IPS DF 4.7 (cell line): Measurements from ENCODE around the gene INS.
"Not testable (repeated sequence)": the region's sequence is repeated elsewhere in the genome, so short reads cannot be mapped to it uniquely, and the experiment has no call there.

Experiments used
- DNase-seq: peaks from one replicate; pipeline ENCODE4 v3.0.0-alpha.2; 2013; ENCODE audit warnings: low spot score; ENCODE audit errors: extremely low read depth

INS gene

DNA sequence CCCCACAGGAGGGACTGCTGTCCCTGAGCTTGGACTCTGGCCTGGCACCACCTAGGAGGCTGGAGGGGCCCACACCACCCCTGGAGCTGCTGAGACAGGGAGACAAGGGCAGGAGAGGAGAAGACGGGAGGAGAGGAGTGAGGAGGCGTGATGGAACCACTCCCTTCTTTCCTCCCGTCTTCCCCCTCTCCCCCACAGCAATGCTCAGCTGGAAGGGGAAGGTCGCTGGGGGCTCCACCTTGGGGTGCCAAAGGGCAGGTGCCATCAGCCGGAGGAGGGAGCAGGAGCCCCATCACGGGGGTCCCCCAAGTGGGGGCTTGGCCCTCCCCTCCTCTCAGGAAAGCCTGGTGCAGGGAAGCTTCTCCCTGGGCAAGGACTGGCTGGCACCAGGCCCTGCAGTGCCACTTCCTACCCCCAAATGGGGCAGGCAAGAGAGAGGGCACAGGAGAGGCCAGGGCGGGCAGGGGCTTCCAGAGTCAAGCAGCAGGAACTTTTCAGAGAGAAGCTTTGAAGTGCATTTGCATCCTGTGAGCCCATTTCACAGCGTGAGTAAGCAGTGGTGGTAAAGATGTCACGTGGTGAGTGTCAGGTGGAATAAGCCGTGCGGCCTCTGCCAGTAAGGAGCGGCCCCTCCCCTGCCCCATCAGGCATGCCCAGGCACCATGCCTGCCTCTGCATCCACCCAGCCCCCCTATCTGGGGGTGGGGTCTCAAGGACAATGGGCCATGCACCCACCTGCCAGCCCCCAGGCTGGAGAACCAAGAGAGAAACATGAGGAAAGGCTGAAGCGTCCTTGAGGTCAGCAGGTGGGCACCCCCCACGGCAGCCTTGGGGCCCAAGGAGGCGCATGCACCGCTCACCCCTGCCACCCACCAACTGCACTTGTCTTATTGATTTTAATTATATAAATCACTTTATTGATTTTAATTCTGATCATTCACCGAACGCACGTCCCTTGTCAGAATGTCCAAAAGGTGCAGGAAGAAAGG is 26.7 kb downstream of the INS start:
- DNase-seq = no peak

DNA sequence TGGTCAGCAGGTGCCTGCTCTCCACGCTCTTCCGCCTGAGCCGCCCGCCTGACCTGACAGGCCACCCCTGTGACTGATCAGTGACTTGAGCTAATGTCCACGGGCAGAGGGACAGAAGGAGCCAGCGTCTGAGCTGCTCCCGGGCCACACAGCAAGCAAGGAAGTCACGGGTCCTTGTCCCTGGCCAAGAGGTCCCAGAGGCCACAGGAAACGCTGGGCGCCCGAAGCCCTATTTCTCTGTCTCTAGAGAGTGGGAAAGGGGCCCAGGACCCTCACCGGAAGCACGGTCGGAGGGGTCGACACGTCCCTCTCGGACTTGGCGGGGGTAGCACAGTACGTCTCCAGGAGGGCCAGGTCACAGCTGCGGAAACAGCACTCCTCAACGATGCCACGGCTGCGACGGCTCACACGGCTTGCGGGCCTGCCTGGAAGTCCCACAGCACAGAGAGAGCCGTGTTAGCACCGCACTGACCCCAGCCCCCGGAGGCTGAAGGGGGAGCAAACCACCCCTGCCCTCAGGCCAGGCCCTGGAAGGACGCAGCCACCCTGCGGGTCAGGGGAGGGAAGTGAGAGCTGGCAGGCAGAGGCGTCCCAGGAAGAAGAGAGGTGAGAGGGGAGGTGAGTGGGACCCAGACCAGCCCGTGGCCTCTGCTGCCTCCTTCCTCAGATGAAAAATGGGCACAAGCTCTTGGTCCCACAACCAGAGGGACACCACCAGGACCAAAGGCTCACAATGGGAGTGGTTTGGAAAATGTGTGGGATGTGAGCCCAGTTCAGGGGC is 27.6 kb downstream of the INS start:
- DNase-seq = no peak

DNA sequence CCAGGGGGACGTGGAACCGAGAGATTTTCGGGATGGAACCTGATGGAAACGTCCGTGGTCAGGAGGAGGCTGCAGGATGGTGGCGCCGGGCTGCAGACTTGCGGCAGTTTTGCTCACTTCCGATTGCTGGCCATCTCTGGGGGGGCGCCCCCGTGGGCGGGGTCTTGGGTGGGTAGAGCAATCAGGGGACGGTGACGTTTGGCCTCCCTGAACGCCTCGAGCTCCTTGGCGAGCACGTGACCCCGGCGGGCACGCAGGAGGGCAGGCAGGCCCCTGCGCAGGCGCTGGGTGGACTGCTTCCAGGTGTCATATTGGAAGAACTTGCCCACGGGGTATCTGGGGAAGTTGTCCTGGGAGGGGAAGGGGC is 28.2 kb downstream of the INS start:
- DNase-seq = no peak

DNA sequence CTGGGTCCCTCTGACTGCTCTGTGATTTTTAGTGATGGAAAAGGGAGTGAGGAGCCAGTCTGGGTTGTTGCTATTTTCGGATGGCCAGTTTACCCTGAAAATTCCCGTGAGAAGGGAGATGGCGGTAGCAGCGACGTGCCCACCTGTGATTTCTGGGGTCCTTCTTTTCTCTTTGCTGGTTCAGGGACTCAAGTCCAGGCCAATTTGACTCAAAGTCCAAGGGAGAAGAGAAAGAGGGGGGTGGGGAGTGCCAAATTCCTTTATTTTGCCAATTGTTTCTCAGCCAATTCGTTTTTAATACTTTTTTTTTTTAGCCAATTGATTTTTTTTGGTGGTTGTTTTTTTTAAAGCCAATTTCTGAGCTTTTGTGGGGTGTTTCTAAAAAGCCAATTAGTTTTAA is 28.8 kb downstream of the INS start:
- DNase-seq = no peak

DNA sequence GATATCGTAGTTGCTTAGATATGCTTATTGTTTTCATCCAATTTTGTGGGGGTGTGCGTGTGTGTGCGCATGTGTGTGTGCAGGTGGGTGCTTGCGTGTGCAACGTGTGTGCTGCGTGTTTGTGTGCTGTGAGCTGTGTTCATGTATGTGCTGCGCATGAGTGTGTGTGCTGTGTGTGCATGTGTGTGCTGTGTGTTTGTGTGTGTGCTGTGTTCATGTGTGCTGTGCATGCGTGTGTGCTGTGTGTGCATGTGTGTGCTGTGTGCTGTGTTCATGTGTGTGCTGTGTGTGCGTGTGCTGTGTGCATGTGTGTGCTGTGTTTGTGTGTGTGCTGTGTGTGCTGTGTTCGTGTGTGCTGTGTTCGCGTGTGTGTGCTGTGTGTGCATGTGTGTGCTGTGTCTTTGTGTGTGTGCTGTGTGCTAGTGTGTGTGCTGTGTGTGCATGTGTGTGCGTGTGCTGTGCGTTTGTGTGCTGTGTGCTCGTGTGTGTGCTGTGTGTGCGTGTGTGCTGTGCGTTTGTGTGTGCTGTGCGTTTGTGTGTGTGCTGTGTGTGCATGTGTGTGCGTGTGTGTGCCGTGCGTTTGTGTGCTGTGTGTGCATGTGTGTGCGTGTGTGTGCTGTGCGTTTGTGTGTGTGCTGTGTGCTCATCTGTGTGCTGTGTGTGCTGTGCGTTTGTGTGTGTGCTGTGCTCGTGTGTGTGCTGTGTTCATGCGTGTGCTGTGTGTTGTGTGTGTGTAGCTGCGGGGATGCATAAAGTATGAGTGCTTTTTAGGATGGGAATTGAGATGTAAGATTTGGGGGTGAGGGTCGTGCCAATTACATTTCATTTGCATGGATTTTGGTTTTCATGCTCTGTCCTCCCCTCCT is 29.4 kb downstream of the INS start:
- no peak for DNase-seq

DNA sequence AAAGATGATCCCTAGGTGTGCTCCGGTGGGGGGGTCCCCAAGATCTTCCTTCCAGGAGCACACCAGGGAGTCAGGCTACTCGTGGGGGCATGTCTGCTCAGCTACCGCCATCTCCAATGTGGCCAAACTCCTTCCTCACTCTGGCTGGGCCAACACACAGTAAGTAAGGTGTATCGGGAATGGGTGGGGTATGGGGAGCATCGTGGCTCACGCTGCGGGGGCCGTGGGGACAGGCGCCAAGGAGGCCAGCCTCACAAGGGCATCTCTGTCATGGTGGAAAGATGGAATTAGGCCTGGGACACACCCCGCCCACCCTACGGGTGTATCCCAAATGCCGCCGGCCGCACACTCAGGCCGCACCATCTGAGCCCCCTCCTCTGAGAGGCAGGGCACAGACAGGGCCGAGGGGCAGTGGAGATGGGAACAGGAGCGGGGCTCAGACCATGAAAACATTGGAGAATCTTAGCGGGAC is 30.1 kb downstream of the INS start:
- no peak for DNase-seq

DNA sequence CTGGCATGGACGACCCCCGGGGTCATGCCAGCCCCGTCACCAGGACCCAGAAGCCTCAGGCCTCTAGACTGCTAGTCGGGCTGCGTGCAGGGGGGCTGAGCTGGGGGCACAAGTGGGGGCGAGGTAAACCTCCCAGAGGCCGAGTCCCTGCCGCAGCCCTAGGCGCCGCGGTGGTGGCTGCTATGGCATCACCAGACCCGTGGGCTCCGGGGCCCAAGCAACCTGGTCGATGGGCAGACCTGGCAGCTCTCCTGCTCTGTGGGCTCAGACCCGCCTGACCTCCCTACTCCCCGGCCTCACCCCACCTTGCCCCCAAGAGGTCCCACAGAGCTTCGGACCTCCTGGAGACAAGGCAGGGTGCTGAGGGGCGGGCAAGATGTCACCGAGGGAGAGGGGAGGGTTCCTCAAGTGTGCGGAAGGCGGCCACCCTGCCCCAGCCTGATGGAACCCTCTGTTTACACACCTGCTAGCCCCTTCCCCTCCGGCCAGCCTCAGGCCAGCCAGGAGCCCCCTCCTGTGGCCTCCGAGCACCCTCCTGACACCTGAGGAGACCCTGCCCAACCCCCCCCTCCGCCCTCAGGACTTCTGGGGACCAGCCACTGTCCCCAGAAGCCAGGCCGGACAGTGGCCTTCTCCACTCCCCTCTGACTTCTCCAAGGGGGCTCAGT is 31.2 kb downstream of the INS start:
- DNase-seq = no peak

DNA sequence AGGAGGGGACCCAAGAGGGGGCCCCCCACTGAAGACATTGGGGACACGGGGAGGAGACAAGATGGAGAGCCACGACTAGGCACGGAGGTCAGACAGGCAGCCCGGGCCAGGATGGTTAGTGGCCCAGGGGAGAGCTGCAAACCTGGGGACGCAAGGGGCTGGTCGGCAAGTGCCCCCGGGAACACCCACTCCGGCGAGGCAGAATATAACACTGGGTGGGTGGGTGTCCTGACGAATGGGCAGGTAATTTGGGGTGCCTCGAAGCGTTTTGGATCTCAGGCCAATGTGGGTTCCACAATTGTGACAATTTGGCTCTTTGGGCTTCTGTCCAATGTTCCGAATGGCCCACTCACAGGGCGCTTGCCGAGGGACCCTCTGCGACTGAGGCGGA is 31.7 kb downstream of the INS start:
- DNase-seq = no peak

DNA sequence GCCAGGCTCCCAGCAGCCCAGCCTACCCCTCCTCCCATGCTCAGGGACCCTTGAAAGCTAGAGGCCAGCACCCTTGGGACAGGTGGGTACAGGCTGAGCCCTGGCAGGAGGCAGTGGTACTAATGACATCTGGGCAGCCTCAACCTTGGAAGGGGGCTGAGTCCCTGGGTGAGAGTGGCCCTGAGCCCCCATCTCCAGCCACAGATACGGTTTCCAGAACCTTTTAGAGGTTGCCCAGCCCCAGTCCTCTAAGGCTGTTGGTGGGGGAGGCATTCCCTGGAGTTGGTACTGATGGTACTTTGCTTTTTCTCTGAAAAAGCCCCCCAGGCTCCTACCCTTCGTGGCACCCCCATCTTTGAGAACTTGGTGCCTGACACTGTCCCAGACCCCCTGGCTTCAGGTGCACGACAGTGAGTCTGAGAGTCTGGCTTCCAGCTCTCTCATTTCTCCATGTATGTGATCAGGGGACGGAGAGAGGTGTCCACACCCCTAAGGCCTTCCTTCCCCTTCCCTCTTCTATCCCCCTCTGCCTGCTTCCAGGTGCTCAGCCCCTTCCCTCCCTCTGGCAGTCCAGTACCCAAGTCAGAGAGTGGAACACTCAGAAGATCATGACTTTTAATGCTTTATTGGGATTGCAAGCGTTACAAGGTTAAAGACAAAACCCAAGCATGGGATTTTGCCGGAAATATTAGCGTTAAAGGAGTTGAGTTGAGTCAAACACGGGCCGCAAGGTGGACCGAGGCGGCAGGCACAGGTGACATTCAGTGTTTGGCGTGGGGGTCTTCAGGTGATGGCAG is 32.3 kb downstream of the INS start:
- DNase-seq = no peak

DNA sequence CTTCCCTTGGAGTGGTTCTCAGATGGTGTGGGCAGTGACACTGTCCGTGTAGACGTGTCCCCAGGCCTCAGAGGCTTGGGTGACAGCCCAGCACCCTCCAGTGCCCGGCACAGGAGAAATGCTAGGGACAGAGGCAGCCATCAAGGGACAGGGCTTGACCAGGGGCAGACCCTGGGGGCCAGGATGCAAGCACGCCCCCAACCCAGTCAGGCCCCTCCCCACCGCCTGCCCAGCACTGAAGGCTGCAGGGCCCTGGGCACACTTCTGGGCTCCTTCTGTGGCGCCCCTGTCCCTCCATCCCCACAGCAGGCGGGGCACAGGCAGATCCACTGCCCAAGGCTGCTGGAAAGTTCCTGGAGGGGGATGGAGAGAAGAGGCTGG is 32.9 kb downstream of the INS start:
- no peak for DNase-seq

DNA sequence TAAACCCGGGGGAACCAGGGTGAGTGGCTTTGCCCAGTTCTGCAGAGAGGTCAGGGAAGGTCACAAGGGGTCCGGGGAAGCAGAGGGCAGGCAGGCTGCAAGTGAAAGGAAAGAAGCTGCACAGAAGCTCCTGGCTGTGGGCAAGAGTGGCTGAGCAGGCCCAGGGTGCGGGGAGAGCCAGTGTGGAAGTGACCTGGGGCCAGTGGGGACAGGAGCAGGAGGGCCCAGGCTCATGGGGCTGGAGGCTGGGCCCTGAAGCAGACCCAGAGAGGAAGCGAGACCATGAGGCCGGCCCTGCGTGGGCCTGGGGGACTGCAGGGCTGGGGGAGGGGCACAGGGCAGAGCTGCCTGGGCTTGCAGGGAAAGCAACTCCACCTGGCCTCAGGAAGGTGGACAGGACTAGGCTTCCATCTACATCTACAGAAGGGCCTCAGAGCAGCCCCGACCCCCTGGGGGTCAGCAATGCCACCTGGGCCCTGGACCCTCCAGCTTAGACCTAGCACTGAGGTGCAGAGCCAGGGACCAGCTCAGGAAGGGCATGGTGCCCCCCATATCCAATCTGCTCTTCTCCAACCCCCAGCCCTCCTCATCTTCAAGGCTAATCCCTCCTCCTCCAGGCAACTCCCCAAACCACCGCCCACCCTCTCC is 33.4 kb downstream of the INS start:
- no peak for DNase-seq

DNA sequence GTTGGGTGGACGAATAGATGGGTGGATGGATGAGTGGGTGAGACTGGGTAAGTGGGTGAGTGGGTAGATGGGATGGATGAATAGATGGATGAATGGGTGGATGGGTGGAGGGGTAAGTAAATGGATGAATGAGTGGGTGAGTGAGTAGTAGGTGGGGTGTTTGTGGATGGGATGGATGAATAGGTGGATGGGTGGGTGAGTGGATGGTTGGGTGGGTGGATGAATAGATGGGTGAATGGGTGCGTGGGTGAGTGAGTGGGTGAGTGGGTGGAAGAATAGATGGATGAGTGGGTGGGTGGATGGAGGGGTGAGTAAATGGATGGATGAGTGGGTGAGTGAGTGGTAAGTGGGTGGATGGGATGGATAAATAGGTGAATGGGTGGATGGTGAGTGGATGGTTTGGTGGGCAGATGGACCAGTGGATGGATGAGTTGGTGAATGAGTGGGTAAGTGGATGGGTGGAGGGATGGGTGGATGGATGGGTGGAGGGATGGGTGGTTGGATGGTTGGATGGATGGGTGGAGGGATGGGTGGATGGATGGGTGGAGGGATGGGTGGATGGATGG is 34.4 kb downstream of the INS start:
- DNase-seq = no peak

DNA sequence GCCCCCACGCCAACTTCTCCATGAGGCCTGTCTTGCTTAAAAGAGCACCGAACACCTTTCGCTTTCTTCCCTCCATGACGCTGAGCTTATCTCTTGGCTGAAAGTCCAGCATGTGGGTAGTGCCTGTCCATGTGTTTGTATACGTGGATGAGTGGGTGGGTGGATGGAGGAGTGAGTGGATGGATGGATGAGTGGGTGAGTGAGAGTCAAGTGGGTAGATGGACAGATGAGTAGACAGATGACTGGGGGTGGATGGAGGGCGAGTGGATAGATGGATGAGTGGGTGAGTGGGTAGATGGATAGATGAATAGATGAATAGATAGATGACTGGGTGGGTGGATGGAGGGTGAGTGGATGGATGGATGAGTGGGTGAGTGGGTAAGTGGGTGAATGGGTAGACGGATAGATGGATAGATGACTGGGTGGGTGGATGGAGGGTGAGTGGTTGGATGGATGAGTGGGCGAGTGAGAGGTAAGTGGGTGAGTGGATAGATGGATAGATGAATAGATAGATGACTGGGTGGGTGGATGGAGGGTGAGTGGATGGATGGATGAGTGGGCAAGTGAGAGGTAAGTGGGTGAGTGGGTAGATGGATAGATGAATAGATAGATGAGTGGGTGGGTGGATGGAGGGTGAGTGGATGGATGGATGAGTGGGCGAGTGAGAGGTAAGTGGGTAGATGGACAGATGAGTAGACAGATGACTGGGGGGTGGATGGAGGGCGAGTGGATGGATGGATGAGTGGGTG is 36.1 kb downstream of the INS start:
- not testable (repeated sequence) for DNase-seq

DNA sequence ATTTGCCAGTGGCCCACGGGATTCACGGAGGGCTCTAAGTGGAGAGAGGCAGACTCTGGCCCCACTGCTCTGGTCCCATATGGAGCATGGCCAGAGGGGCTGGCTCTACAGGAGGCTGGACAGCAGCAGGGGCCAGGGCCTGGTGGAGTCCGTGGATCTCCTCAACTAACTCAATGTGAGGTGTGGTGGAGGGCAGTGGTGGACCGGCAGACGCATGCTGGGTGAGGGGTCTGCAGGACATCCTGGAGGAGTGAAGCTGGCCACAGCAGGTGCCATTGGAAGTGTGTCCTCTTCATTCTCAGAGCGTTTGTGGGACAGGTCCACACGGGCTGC is 37.4 kb downstream of the INS start:
- no peak for DNase-seq

DNA sequence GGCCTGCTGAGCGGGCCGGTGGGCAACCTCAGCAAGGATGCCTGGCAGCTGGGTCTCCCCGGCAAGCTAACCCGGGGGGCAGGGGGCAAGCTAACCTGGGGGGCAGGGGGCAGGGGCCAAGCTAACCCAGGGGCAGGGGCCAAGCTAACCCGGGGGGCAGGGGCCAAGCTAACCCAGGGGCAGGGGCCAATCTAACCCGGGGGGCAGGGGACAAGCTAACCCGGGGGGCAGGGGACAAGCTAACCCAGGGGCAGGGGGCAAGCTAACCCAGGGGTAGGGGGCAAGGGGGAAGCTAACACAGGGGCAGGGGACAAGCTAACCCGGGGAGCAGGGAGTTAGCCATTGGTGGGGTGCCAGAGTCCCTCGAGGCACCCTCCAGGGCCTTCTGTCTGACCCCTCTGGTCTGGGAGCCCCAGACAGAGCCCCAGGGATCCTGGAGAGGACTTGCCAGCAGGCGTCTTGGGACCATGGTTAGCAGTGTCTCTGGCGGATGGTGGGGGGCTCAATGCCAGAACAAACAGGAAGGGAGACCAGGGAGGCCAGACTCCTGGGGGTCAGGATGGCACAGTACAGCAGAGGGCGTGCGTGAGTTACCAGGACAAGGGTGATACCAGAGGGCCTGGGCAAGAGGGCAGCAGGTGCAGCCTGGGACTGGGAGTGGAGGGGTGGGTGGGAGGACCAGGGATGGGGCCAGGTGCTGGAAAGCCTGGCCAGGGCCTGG is 37.9 kb downstream of the INS start:
- DNase-seq = no peak

DNA sequence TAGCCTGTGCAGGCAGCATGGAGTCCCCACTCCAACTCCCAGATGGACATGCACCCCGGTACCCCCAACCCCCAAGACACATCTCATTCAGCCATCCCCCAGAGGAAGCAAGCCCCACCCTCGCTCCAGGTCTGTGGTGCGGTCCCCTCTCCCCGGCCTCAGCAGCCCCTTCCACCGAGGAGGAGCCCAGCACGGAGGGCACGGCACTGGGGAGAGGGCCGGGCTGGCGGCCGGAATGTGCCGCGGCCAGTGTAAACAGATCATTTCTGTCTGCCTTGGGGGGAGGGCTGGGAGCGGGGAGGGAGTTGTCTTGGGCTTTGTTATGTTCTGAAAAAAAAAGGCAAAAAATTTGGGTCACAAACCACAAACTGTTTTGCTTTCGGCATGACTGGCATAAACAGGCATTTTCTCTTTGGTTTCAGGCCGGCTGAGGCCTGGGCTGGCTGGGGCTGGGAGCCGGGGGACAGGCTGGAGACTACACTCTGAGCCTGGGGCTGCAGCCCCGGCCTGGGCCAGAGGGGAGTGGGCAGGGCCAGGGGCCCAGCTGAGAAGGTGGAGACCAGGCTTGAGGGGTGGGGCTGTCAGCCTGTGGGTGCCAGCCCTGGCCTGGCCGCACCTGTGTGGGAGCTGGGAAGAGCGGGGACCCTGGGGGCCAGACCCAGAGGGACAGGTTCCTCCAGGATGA is 38.6 kb downstream of the INS start:
- no peak for DNase-seq
